GM18526 (cell line): Measurements from ENCODE around the gene BACE2.

Source experiments
- POLR2A ChIP-seq: IDR thresholded peaks from 3 replicates; pipeline ENCODE4 v1.6.1; 2011; ENCODE audit not compliant: insufficient read length; ENCODE audit errors: extremely low read depth

The BACE2 gene

GRCh38 chr21:41234569-41234968 is 66.6 kb downstream of the BACE2 start:
- TF ChIP-seq POLR2A = no peak

- TF ChIP-seq POLR2A = no peak
These were observed 67.2 kb downstream of the BACE2 start for GRCh38 chr21:41235201-41235600.

DNA sequence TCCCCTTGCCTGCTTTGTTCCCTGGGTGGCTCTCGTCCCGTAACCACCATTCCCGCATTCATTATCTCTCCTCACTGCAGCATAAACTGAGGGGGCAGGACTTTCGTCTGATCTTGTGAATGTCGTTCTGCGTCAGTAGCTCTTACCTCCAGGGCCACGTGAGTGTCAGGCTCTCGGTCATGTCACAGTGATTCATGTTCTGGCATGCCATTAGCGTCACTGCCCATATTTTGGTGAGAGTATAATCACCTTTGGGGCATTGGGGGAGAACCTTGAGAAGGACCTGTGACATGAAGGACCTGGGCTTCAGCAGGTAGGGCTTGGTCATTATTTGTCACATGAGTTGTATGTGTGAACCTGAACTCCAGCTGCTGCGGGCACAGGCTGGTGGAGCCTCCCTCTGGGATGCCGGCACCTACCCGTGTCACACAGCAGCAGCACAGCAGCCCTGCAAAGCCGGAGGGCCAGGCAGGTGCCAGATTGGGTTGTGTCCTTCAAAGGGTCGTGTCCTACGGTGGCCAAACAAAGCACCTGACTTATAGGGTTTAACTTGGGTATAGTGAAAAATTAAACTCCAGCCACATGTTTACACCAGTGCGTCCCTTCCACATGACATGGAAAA is 68.5 kb downstream of the BACE2 start:
- TF ChIP-seq POLR2A = no peak

GRCh38 chr21:41240040-41240439 is 72.1 kb downstream of the BACE2 start:
- no peak for TF ChIP-seq POLR2A

DNA sequence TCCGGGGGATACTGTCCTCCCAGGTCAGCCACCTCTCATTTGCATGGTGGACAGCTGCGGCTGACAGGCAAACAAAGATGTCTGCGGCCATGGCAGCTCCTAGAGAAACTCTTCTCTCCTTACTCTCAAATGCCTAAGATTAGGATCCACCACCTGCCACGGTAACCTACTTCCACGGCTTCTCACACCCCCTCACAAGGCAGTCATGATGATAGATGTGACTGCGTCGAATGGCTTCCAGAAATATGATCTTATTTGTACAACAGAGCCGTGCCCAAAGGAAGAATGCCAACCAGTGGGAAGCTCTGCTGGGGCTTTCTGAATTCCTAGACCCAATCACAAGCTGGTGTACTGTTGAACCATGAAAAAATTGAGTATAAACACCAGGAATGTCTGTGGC is 73.4 kb downstream of the BACE2 start:
- no peak for TF ChIP-seq POLR2A

DNA sequence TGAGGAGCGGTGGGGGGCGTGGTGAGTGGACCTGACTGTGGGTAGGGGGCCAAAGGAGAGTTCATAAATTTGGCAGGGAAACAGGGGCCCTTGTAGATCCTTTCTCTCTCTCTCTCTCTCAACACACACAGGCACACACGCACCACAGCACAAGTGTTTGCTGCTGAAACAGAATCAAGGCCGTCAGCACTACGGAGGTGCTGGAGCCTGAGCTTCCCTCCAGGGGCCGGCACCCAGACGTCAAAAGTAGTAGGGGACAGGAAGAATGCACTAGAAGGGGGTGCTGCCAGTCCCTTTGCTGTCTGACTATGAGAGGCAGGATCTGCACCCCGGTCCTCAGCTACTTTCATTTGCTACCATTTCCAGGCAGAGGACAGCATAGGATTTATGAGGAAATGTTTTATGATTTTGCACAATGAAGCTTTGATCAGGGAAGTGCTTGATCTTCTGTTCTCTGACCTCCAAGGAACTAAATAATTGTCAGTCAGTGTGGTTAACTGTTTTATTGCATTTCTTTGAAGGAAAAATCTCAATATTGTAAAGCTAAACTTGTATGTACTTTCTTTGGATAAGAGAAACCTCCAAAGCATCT is 74.4 kb downstream of the BACE2 start:
- TF ChIP-seq POLR2A = no peak

DNA sequence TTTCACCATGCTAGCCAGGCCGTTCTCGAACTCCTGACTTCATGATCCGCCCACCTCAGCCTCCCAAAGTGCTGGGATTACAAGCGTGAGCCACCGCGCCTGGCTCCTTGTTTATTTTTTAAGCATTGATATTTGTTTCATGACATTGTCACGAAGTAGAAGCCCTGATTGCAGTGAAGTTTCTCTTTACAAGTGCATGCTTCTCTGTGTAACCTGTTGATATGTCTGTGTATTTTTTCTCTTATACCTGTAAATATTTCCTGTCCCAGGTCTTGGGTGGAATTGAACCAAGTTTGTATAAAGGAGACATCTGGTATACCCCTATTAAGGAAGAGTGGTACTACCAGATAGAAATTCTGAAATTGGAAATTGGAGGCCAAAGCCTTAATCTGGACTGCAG is 75.1 kb downstream of the BACE2 start:
- no peak for TF ChIP-seq POLR2A

GRCh38 chr21:41245509-41246135 is 77.7 kb downstream of the BACE2 start:
- TF ChIP-seq POLR2A = no peak

GRCh38 chr21:41246808-41247207 is 78.8 kb downstream of the BACE2 start:
- no peak for TF ChIP-seq POLR2A

- no peak for TF ChIP-seq POLR2A
These were observed 79.9 kb downstream of the BACE2 start for GRCh38 chr21:41247561-41248545.

GRCh38 chr21:41249476-41249875 is 81.5 kb downstream of the BACE2 start:
- TF ChIP-seq POLR2A = no peak

DNA sequence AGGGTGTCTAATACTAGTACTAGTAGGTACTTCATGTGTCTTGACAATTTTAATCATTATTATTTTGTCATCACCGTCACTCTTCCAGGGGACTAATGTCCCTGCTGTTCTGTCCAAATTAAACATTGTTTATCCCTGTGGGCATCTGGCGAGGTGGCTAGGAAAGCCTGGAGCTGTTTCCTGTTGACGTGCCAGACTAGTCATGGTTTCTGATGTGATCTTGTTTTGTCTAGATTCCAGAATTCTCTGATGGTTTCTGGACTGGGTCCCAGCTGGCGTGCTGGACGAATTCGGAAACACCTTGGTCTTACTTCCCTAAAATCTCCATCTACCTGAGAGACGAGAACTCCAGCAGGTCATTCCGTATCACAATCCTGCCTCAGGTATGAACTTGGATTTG is 82.6 kb downstream of the BACE2 start:
- no peak for TF ChIP-seq POLR2A

GRCh38 chr21:41251961-41252642 is 84.1 kb downstream of the BACE2 start:
- no peak for TF ChIP-seq POLR2A

GRCh38 chr21:41254090-41254700 is 86.2 kb downstream of the BACE2 start:
- TF ChIP-seq POLR2A = no peak

- no peak for TF ChIP-seq POLR2A
These were observed 87.2 kb downstream of the BACE2 start for GRCh38 chr21:41255190-41255589.
